Mesenteric fat pad (tissue), 1 donor: ENCODE data around the gene ITGB5. TPM values are rescaled to one million over a fixed set of nuclear protein-coding genes. Genes with fewer than 3 reads are reported as not detected.

Experiments
- DNase-seq: peaks from one replicate; pipeline ENCODE4 v3.0.0-alpha.2; 2020; ENCODE audit warnings: low spot score
- total RNA-seq: library from RNA; stranded (reverse); fragmentation: NEBNext Ultra II Directional; extraction: Animal tissue kit (Norgen Biotek cat#: 25700); gene quantifications from one replicate; pipeline ENCODE4 v1.2.1, GENCODE V29; 2021
- donor health status: DM: yes; HTN: yes; CAD: no.

Gene ITGB5
- total RNA-seq, 1 donor from 2014 or later = 339 TPM

DNA sequence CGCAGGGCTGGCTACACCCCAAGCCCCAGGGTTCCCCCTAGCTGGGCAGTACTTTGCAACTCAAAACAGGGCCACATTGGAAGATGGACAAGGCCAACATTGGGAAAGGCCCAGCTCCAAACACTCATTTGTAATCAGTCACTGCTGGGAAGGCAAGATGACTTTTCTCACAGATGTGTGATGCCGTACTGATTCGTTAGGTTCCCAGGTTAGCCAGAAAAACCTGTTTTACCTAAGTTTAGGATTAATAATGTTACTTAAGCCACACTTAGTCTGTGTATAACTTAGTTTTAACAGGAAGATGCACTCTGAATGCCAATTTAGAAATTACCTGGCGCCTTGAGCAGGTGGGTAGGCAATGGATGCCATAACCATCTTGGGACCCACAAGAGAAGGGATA lies 71.0 kb downstream of the ITGB5 start:
- no peak for DNase-seq

DNA sequence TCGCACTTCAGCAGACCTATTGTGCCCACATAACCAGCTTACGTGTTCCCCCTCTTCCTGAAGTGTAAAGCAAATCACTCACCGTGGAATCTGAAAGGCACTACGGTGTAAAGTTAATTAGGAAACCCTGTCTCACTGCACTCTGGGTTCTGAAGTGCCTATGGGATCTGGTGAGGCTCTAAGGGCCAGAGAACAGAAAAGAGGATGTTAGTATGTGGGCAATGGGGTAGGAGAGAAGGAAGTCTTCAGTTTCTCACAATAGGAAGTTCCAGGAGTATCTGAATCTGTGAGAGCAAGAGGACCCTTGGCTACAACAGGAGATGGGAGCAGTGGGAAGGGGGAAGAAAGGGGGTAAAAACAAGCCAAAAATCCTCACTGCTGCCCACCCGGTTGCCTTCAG lies 71.4 kb downstream of the ITGB5 start:
- no peak for DNase-seq

- peak; percentile 87 for DNase-seq
These were observed 72.3 kb downstream of the ITGB5 start for GRCh38 chr3:124814620-124815421.

DNA sequence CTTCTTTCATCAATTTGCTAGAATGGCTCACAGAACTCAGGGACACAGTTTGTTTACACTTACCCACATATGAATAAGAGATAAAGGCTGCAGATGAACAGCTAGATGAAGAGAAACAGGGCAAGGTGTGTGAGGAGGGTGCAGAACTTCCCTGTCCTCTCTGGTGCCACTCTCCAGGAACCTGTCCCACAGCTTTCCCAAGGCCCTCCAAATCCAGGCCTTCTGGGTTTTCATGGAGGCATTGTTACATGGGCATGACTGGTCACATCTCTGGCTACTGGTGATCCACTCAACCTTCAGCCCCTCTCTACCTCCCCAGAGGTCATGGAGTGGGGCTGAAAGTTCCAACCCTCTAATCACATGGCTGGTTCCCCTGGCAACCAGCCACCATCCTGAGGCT lies 73.6 kb downstream of the ITGB5 start:
- peak; percentile 22 for DNase-seq

DNA sequence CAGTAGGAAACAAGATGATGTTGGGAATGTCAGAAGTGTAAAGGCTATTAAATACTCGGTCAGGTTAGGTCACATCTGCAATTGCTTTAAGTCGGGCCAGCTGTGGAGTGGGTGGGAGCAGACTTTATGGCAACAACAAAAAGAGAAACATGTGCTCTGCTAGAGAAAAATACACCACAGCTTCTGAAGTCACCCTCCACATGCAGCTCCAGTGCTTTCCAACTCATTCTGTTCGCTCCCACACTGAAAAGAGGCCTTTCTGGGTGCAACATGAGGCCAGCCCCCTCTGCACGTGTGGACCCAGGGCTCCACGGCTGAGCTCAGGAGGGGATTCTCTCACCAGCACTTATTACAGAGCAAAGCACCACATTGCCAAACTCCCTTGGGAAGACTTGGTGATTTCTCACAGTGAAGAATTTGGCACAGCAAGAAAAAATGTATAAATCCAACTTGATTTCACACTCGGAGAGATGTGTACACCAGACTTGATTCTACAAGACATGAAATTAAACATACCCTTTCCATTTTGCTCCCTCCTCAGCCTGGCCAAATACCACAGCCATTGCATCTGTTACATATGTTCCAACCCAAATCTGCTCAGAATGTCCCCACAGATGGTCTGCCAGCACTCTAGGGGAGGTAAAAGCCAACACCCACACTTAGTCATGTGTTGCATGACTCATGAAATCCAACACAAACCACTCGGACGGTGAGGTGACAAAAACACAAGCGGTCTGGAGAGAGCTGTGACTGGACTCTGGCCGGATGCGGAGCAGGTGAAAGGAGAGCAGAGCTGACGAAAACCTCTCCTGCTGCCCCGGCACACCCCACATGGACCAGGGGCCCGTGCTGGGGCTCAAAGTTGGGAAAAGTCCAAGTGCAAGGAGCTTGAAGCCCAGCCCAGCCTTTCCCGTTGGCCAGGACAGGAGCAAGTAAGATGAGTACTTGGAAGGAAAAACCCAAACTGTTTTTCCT lies 74.6 kb downstream of the ITGB5 start:
- DNase-seq = peak; percentile 88

DNA sequence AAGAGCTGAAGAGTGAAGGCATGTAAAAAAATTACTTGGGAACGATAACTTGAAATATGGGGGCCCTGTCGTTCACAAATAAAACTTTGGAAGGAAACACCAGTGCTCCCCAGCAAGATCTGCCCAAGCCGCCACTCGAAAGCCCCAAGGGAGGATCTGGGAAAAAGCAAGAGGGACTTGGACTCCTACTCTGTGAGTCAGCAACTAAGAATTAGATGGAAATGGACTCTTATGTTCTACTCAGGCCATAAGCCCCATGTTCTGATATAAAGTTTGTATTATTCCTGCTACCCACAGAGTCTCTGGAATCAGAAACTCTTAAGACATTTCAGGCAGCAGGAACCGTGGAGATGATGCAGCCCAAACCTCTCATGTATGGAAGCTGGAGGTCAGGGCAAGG lies 75.7 kb downstream of the ITGB5 start:
- DNase-seq = peak; percentile 43

- DNase-seq = no peak
These were observed 76.2 kb downstream of the ITGB5 start for GRCh38 chr3:124810970-124811369.

DNA sequence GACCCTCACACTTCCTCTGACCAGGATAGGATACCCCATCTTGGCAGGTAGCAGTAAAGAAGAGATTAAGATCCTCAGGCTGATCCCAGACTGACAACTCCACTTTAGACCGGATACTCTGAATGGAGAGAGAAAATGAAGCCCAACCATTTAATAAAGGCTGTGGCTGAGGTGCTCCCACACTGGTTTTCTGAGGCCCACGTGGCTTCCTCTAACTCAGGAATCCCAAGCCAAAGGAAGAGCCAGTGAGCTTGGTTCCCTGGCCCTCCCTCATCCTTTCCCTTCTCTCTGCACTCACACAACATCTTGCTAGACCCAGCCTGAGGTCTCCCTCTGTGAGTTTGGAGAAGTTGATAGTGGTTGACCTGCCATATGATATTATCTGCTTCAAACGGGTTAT lies 78.1 kb downstream of the ITGB5 start:
- no peak for DNase-seq

DNA sequence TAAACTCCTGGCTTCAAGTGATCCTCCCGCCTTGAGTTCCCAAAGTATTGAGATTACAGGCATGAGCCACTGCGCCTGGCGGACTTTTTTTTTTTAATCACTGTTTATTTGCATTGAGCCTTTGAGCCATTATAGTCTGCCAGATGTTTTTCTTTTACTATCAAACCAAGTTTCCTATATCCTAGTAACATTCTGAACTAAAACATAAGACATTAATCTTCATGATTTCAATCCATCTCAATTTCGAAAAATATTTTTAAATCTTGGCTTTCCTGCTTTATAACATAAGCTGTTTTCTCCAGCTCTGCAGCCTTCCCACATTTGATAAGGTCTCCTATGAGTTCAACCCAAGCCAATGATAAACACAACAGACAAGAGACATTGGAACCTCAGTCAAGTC lies 81.5 kb downstream of the ITGB5 start:
- no peak for DNase-seq

DNA sequence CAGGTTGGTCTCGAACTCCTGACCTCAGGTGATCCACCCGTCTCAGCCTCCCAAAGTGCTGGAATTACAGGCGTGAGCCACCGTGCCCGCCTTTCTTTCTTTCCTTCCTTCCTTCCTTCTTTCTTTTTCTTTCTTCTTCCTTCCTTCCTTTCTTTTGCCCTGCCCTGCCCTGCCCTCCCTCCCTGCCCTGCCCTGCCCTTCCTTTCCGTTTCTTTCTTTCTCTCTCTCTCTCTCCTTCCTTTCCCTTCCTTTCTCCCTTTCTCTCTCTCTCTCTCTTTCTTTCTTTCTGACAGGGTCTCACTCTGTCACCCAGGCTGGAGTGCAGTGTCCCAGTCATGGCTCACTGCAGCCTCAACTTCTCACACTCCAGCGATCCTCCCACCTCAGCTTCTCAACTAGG lies 82.3 kb downstream of the ITGB5 start:
- DNase-seq = no peak

GRCh38 chr3:124802702-124803101 lies 84.5 kb downstream of the ITGB5 start:
- DNase-seq = no peak

- DNase-seq = no peak
These were observed 85.0 kb downstream of the ITGB5 start for GRCh38 chr3:124802061-124802698.

DNA sequence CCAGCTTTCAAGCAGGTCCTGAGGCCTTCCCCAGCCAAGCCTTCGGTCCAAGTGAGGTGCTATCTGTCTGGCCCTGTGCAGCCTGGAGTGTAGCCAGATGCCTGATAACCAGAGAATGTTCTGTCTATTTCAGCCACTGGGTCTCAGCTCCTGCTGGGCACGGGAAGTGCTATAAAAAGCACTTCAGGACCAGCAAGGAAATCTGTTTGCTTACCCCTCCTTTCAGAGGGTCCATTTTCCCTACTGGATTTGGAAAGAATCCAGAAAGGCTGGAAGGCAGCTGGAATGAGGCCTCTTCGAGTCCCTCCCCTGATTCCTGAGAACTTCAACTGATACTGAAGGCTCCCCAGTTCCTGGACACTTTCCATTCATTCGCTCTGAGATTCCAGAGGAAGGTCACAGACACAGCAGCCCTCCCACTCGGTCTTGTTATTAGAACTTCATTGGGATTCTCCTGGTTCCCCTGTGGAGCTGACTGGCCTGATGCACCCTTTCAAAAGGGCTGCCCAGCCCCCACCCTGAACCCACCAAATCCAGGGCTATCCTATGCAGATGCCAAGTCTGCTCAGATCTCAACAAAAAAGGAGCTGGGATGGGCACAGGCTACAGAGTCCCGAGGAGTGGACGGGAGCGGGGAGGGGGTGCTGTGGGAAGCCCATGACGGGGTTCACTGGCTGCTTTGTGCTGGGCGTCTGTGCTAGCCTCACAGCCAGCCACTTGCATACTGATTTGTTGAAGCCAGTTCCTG lies 86.5 kb downstream of the ITGB5 start:
- no peak for DNase-seq

DNA sequence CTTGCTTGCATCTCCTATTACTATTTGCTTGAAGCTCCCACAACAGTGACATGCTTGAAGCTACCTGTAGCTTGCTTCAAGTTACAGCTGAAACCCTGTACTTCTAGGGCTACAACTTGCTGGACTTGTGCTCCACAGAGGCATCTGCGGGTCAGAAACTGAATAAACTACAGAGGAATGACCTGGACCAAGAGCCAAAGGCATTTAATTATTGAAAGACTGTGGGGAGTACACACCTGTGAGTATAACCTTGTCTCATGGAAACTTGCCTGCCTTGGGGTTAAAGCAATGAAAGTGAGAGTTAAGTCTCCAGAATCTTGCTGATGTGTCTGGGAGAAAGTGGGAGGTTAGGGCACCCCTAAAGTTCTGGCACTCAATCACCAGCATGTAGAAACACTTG lies 87.1 kb downstream of the ITGB5 start:
- DNase-seq = no peak

DNA sequence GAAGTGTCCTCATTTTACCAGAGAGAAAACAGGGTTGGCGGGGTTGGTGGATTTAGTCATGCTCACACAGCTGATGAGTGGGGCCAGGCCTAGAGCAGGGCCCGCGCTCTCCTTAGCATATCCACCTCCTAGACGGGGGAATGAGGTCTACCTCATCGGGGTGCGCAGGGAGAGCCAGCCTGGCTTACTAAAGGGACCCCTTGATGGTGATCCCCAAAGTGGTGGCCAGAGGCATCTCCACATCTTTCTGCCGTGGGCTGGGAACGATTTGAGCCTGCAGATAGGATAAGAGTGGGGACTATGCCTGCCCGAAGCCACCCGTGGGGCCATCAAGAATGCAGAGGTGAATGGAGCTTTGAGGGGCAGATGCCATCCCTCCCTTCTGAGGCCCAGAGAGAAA lies 87.5 kb downstream of the ITGB5 start:
- DNase-seq = no peak

- no peak for DNase-seq
These were observed 89.7 kb downstream of the ITGB5 start for GRCh38 chr3:124797426-124797945.

- DNase-seq = no peak
These were observed 90.7 kb downstream of the ITGB5 start for GRCh38 chr3:124796477-124796876.

DNA sequence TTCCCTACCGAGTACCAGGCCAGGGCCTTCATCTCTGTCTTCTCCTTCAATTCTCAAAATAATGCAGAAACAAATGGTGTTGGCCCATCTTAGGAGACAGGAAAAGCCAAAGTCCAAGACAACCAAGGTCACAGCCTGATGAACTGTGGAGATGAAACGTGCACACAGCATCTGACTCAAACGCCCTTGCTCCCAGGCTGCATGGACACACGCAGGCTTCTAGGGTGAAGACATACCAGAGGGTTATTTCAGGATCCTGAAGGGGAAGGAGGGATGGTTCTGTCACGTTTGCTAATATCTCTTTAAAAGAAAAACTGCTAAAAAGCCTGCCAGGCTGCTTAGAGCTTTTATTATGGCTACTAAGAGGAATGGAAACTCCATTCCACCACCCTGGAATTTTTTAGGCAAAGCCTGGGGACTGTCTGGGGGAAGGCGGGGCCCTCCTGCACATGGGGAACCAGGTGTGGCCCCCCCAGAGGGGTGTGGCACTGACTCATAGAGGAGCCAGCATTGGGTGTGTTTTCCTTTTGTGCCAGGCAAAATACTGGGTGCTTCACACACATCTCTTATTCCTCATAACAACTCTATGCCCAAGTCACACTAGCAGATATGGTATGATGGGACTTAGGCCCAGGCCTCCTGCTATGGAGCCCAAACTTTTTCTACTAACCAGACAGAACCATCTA lies 94.0 kb downstream of the ITGB5 start:
- no peak for DNase-seq

- DNase-seq = no peak
These were observed 94.7 kb downstream of the ITGB5 start for GRCh38 chr3:124792341-124793040.
